Retinal pigment epithelial cell (primary cell): ENCODE measurements around the gene SLC5A6.

Experiments used
- DNase-seq: peaks from one replicate; pipeline ENCODE4 v3.0.0-alpha.2; 2010; ENCODE audit warnings: low read depth
- H3K4me3 ChIP-seq: 2 replicates; pipeline ENCODE4 v1.5.1; 2011; ENCODE audit warnings: mild to moderate bottlenecking, low read length, control low read depth, moderate library complexity
- TF ChIP-seq, protein P1 (sequence below): conservative IDR thresholded peaks from 2 replicates; pipeline ENCODE4 v1.5.1; 2011; ENCODE audit warnings: low read depth, low read length, control low read depth, inconsistent platforms

Gene SLC5A6

GRCh38 chr2:27150639-27151230 lies 61.3 kb downstream of the SLC5A6 start:
- TF ChIP-seq, protein P1, sequence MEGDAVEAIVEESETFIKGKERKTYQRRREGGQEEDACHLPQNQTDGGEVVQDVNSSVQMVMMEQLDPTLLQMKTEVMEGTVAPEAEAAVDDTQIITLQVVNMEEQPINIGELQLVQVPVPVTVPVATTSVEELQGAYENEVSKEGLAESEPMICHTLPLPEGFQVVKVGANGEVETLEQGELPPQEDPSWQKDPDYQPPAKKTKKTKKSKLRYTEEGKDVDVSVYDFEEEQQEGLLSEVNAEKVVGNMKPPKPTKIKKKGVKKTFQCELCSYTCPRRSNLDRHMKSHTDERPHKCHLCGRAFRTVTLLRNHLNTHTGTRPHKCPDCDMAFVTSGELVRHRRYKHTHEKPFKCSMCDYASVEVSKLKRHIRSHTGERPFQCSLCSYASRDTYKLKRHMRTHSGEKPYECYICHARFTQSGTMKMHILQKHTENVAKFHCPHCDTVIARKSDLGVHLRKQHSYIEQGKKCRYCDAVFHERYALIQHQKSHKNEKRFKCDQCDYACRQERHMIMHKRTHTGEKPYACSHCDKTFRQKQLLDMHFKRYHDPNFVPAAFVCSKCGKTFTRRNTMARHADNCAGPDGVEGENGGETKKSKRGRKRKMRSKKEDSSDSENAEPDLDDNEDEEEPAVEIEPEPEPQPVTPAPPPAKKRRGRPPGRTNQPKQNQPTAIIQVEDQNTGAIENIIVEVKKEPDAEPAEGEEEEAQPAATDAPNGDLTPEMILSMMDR = no peak
- DNase-seq = no peak
- no peak overlapping the region for H3K4me3 ChIP-seq
